ENCODE measurements around the gene FAM162A.
A peak's percentile ranks its signal among the peaks of the same experiment; 100 is the strongest.

FAM162A gene

DNA sequence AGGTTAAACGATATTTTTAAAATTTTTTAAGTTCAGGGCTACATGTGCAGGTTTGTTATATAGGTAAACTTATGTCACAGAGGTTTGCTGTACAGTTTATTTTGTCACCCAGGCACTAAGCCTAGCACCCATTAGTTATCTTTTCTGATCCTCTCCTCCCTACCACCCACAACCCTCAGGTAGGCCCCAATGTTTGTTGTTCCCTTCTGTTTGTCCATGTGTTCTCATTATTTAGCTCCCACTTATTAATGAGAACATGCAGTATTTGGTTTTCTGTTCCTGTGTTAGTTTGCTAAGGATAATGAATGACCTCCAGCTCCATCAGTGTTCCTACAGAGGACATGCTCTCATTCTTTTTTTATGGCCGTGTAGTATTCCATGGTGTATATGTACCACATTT, 14.9 kb downstream of the FAM162A start:
- 93 to 95% methylated on average over 1 to 2 of the region's 2 CpGs for WGBS, 2 experiments
- H3K4me3 ChIP-seq (ENCODE audit: insufficient read depth, low read depth, low read length) = no peak overlapping the region
- no peaks in the 10 kb centered on the region for H3K36me3 ChIP-seq (ENCODE audit: control insufficient read depth, insufficient read depth, low read length)
- H3K9me3 ChIP-seq (ENCODE audit: control insufficient read depth, low read length) = no peaks in the 10 kb centered on the region
- no peaks in the 10 kb centered on the region for H3K27me3 ChIP-seq (ENCODE audit: control insufficient read depth, insufficient read depth, low read length, poor library complexity, severe bottlenecking)
- H3K27ac ChIP-seq (ENCODE audit: insufficient read depth, low read depth, low read length, poor library complexity, severe bottlenecking) = no peak overlapping the region
- no peaks in the 10 kb centered on the region for H3K4me1 ChIP-seq (ENCODE audit: control insufficient read depth, insufficient read depth, low read length)

DNA sequence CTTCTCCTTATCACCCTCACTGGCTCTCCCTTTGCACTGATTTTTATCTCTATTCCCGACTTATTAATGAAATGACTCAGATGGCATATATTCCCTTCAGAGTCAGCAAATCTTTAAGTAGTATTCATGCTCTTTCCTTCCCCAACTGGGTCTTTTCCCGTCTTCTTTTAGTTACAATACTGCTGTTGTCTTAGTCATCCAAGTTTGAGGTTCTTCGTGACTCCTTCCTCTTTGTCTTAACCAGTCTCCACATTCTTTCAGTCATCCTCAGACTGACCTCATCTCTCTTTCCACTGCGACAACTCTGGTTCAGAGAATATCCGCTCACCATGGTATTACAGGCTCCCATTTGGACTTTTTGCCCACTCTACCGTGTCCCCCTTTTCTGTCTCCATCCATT, 19.5 kb downstream of the FAM162A start:
- Histone ChIP-seq H3K4me3 (ENCODE audit: insufficient read depth, low read depth, low read length) (no peak overlapping the region), H3K4me1 (ENCODE audit: control insufficient read depth, insufficient read depth, low read length) (no peaks in the 10 kb centered on the region), H3K36me3 (ENCODE audit: control insufficient read depth, insufficient read depth, low read length) (no peaks in the 10 kb centered on the region), H3K27ac (ENCODE audit: insufficient read depth, low read depth, low read length, poor library complexity, severe bottlenecking) (no peak overlapping the region), H3K9me3 (ENCODE audit: control insufficient read depth, low read length) (no peaks in the 10 kb centered on the region), H3K27me3 (ENCODE audit: control insufficient read depth, insufficient read depth, low read length, poor library complexity, severe bottlenecking) (no peaks in the 10 kb centered on the region)
- 89 to 94% methylated on average over 6 of the region's 6 CpGs for WGBS, 2 experiments

DNA sequence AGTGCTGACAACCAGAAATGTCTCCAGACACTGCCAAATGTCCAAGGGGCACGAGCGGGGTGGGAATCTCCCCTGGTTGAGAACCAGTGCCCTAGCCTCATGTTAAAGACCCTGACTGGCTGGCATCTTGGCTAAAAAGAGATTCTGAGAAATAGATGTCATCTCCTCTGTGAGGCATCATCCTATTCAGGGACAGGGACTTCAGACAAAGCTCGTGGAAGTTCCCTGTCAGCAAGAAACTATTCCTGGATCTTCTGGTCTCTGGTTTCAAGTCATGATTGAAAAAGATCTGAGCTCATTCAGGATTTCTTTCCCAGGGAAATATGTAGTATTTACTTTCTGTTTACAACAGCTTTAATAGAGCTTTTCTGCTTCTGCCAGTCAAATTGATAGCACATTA, 21.0 kb downstream of the FAM162A start:
- 94 to 97% methylated on average over 3 of the region's 3 CpGs for WGBS, 2 experiments
- Histone ChIP-seq H3K36me3 (ENCODE audit: control insufficient read depth, insufficient read depth, low read length) (no peaks in the 10 kb centered on the region), H3K27ac (ENCODE audit: insufficient read depth, low read depth, low read length, poor library complexity, severe bottlenecking) (no peak overlapping the region), H3K9me3 (ENCODE audit: control insufficient read depth, low read length) (no peaks in the 10 kb centered on the region), H3K4me1 (ENCODE audit: control insufficient read depth, insufficient read depth, low read length) (no peaks in the 10 kb centered on the region), H3K4me3 (ENCODE audit: insufficient read depth, low read depth, low read length) (no peak overlapping the region), H3K27me3 (ENCODE audit: control insufficient read depth, insufficient read depth, low read length, poor library complexity, severe bottlenecking) (no peaks in the 10 kb centered on the region)

DNA sequence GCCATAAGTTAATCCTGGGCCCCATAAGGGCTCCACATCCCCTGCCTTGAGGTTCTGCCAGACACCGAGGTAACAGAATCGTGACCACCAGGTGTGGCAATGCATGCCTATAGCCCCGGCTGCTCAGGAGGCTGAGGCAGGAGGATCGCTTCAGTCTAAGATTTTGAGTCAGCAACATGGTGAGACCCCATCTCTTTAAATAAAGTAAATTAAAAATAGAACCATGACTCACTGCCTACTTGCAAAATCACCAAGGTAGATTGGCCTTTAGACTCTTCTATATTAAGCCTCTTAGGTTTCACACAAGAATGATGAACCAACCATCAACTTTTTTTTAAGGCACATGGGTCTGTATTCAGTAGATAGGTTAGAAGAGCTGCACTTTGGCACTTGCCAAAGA, 22.2 kb downstream of the FAM162A start:
- Histone ChIP-seq H3K9me3 (ENCODE audit: control insufficient read depth, low read length) (no peaks in the 10 kb centered on the region), H3K36me3 (ENCODE audit: control insufficient read depth, insufficient read depth, low read length) (no peaks in the 10 kb centered on the region), H3K27ac (ENCODE audit: insufficient read depth, low read depth, low read length, poor library complexity, severe bottlenecking) (no peak overlapping the region), H3K4me1 (ENCODE audit: control insufficient read depth, insufficient read depth, low read length) (no peaks in the 10 kb centered on the region), H3K27me3 (ENCODE audit: control insufficient read depth, insufficient read depth, low read length, poor library complexity, severe bottlenecking) (no peaks in the 10 kb centered on the region), H3K4me3 (ENCODE audit: insufficient read depth, low read depth, low read length) (no peak overlapping the region)
- 92 to 94% methylated on average over 4 of the region's 4 CpGs for WGBS, 2 experiments

DNA sequence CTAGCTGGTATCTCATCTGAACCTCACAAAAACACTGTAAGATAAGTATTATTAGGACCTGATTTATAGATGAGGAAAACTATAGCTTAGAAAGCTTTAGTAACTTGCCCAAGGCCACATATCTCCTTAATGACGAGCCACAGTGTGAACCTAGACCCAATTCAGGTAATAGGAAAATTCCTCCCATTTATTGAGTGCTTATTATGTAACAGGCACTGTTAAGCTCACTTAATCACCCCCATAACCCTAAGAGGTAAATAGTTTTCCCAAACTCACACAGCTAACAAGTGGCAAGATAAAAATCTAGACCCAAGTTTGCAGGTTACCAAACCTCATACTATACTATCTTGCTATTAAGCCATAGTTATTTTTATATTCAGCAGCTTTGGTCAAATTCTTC, 24.0 kb downstream of the FAM162A start:
- WGBS, 2 experiments = 90 to 92% methylated on average over 1 of the region's 1 CpG
- Histone ChIP-seq H3K4me3 (ENCODE audit: insufficient read depth, low read depth, low read length) (no peak overlapping the region), H3K27me3 (ENCODE audit: control insufficient read depth, insufficient read depth, low read length, poor library complexity, severe bottlenecking) (no peaks in the 10 kb centered on the region), H3K4me1 (ENCODE audit: control insufficient read depth, insufficient read depth, low read length) (no peaks in the 10 kb centered on the region), H3K36me3 (ENCODE audit: control insufficient read depth, insufficient read depth, low read length) (no peaks in the 10 kb centered on the region), H3K9me3 (ENCODE audit: control insufficient read depth, low read length) (no peaks in the 10 kb centered on the region), H3K27ac (ENCODE audit: insufficient read depth, low read depth, low read length, poor library complexity, severe bottlenecking) (no peak overlapping the region)

DNA sequence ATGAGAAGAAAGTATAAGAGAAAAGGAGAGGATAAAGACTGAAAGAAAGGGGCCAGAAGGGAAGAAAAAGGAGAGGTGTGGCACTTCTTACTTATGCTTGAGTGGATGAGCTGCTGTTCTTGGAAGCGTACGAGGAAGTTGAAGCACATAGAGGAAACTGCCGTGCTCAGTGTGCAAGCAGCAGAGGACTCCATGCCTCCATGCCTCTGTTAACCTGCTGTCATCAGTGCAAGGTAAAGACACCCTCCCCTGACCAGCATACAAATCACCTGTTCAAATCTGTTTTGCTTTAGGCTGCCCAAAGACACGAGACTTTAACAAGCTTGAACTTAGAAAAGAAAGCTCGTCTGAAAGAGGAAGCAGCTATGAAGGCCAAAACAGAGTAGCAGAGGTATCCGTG, 25.5 kb downstream of the FAM162A start:
- 93 to 95% methylated on average over 6 of the region's 6 CpGs for WGBS, 2 experiments
- H3K36me3 ChIP-seq (ENCODE audit: control insufficient read depth, insufficient read depth, low read length) = no peaks in the 10 kb centered on the region
- peaks cover 1% of the 10 kb centered on the region for H3K4me1 ChIP-seq (ENCODE audit: control insufficient read depth, insufficient read depth, low read length)
- no peak overlapping the region for H3K27ac ChIP-seq (ENCODE audit: insufficient read depth, low read depth, low read length, poor library complexity, severe bottlenecking)
- H3K27me3 ChIP-seq (ENCODE audit: control insufficient read depth, insufficient read depth, low read length, poor library complexity, severe bottlenecking) = no peaks in the 10 kb centered on the region
- H3K4me3 ChIP-seq (ENCODE audit: insufficient read depth, low read depth, low read length) = no peak overlapping the region
- H3K9me3 ChIP-seq (ENCODE audit: control insufficient read depth, low read length) = no peaks in the 10 kb centered on the region

DNA sequence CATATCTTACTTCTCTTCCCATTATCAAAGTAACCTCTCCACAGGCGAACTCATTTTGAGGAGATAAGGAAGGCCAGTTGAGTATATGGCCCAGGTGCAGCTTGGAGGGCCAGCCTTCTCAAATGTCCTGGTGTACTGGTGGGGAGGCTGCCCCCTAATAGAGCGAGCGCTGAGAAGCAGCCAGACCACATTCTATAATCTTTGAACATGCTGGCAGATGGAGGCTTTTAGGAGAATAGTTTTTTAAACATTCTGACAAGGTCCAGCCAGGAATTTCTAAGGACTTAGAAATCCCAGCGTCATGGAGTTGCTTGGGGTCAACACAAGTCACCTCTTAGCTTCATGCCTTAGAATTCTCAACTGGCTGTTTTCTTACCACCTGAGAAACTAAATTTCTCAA, 26.1 kb downstream of the FAM162A start:
- WGBS, 2 experiments = 91 to 97% methylated on average over 4 of the region's 4 CpGs
- no peak overlapping the region for H3K4me3 ChIP-seq (ENCODE audit: insufficient read depth, low read depth, low read length)
- no peak overlapping the region for H3K27ac ChIP-seq (ENCODE audit: insufficient read depth, low read depth, low read length, poor library complexity, severe bottlenecking)
- H3K36me3 ChIP-seq (ENCODE audit: control insufficient read depth, insufficient read depth, low read length) = no peaks in the 10 kb centered on the region
- H3K27me3 ChIP-seq (ENCODE audit: control insufficient read depth, insufficient read depth, low read length, poor library complexity, severe bottlenecking) = no peaks in the 10 kb centered on the region
- H3K4me1 ChIP-seq (ENCODE audit: control insufficient read depth, insufficient read depth, low read length) = peaks cover 8% of the 10 kb centered on the region
- no peaks in the 10 kb centered on the region for H3K9me3 ChIP-seq (ENCODE audit: control insufficient read depth, low read length)

DNA sequence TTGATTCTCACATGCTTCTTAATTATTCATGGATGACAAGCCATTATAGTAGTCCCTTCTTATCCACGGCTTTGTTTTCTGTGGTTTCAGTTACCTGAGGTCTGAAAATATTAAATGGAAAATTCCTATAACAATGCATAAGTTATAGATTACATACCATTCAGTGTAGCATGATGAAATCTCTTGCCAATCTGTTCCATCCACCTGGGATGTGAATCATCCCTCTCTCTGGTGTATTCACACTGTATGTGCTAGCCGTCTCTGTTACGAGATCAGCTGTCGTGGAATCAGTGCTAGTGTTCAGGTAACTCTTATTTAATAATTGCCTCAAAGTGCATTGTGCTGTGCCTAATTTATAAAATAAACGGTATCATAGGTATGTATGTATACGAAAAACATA, 26.7 kb downstream of the FAM162A start:
- no peaks in the 10 kb centered on the region for H3K36me3 ChIP-seq (ENCODE audit: control insufficient read depth, insufficient read depth, low read length)
- H3K4me3 ChIP-seq (ENCODE audit: insufficient read depth, low read depth, low read length) = no peak overlapping the region
- no peak overlapping the region for H3K27ac ChIP-seq (ENCODE audit: insufficient read depth, low read depth, low read length, poor library complexity, severe bottlenecking)
- no peaks in the 10 kb centered on the region for H3K9me3 ChIP-seq (ENCODE audit: control insufficient read depth, low read length)
- WGBS, 2 experiments = 98 to 99% methylated on average over 5 to 6 of the region's 6 CpGs
- no peaks in the 10 kb centered on the region for H3K27me3 ChIP-seq (ENCODE audit: control insufficient read depth, insufficient read depth, low read length, poor library complexity, severe bottlenecking)
- peaks cover 10% of the 10 kb centered on the region for H3K4me1 ChIP-seq (ENCODE audit: control insufficient read depth, insufficient read depth, low read length)

DNA sequence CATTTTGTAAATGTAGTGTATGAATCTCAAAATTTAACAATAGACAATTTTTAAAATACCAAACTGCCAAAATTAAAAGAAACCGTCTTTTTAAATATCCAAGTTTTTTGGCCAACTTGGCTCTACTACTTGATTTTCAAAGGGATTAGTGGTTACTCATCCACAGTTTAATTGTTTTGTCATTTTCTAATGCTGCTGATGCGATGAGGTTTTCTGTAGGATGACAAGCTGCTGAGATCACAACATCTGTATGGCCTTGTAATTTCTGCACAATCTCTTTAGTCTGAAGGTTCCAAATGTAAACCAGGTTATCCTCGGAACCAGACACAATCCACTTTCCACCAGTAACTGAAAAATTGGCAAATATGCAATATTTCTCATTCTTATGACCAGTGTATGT, 30.4 kb downstream of the FAM162A start:
- peaks cover 14% of the 10 kb centered on the region for H3K4me1 ChIP-seq (ENCODE audit: control insufficient read depth, insufficient read depth, low read length)
- WGBS, 2 experiments = 93% methylated on average over 3 of the region's 3 CpGs
- H3K4me3 ChIP-seq (ENCODE audit: insufficient read depth, low read depth, low read length) = peak overlapping the region; percentile 98
- H3K36me3 ChIP-seq (ENCODE audit: control insufficient read depth, insufficient read depth, low read length) = no peaks in the 10 kb centered on the region
- H3K9me3 ChIP-seq (ENCODE audit: control insufficient read depth, low read length) = no peaks in the 10 kb centered on the region
- no peak overlapping the region for H3K27ac ChIP-seq (ENCODE audit: insufficient read depth, low read depth, low read length, poor library complexity, severe bottlenecking)
- no peaks in the 10 kb centered on the region for H3K27me3 ChIP-seq (ENCODE audit: control insufficient read depth, insufficient read depth, low read length, poor library complexity, severe bottlenecking)

DNA sequence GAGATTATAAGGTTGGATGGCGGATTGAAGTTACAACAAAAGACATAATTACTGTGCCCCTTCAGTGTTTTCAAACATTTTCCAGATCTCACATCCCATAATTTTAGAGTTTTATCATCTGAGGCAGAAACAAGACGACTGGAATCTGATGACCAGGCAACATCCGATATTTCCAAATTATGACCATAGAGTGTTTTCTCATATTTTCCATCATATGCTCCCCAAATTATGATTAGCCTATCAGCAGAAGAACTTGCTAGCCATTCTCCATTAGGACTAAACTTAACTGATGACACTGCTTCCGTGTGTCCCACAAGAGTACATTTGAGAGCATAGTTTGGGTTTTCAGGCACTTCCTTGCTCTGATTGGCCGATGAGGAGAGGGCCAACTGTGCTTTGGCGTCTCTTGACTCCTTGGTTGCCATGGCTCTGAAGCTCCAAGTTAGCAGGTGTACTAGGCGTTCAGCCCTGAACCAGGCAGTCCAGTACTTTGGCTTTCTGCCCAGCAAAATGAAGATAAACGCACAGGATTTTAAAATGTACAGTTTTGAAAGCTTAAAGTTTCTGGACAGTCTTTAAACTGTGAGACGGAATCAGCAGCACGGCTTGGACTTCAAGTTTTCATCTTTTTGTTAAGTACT, 31.2 kb downstream of the FAM162A start:
- H3K9me3 ChIP-seq (ENCODE audit: control insufficient read depth, low read length) = no peaks in the 10 kb centered on the region
- H3K4me3 ChIP-seq (ENCODE audit: insufficient read depth, low read depth, low read length) = peak overlapping the region; percentile 98
- H3K4me1 ChIP-seq (ENCODE audit: control insufficient read depth, insufficient read depth, low read length) = peaks cover 14% of the 10 kb centered on the region
- WGBS, 2 experiments = 28 to 30% methylated on average over 10 of the region's 10 CpGs
- H3K27me3 ChIP-seq (ENCODE audit: control insufficient read depth, insufficient read depth, low read length, poor library complexity, severe bottlenecking) = no peaks in the 10 kb centered on the region
- peak overlapping the region; percentile 79 for H3K27ac ChIP-seq (ENCODE audit: insufficient read depth, low read depth, low read length, poor library complexity, severe bottlenecking)
- no peaks in the 10 kb centered on the region for H3K36me3 ChIP-seq (ENCODE audit: control insufficient read depth, insufficient read depth, low read length)
